Neural progenitor cell (in vitro differentiated cells): ENCODE results near the gene NDUFA12. TPM values are rescaled to one million over a fixed set of nuclear protein-coding genes. Genes with fewer than 3 reads are reported as not detected.

Source experiments
- DNase-seq: peaks from one replicate; pipeline ENCODE4 v3.0.0-alpha.2; 2016; ENCODE audit warnings: low spot score
- H2AFZ ChIP-seq: fragments of 200-600 bp; sonication (generic); replicated peaks from 2 replicates; pipeline ENCODE4 v1.6.1; 2016; ENCODE audit warnings: antibody characterized with exemption
- H3F3A ChIP-seq: fragments of 200-600 bp; sonication (generic); 2 replicates; pipeline ENCODE4 v1.6.1; 2016; ENCODE audit warnings: antibody characterized with exemption, low read depth
- H3K27ac ChIP-seq: fragments of 200-600 bp; sonication (generic); 2 replicates; pipeline ENCODE4 v1.5.1; 2016; ENCODE audit warnings: mild to moderate bottlenecking
- H3K27me3 ChIP-seq: fragments of 200-600 bp; sonication (generic); 2 replicates; pipeline ENCODE4 v1.6.1; 2016; ENCODE audit warnings: mild to moderate bottlenecking, moderate library complexity
- H3K36me3 ChIP-seq: fragments of 200-600 bp; sonication (generic); 2 replicates; pipeline ENCODE4 v1.5.1; 2016
- H3K4me1 ChIP-seq: fragments of 200-600 bp; sonication (generic); 2 replicates; pipeline ENCODE4 v1.6.1; 2016; ENCODE audit warnings: mixed run types
- H3K4me2 ChIP-seq: fragments of 200-600 bp; sonication (generic); 2 replicates; pipeline ENCODE4 v1.6.1; 2016
- H3K4me3 ChIP-seq: fragments of 200-600 bp; sonication (generic); 2 replicates; pipeline ENCODE4 v1.5.1; 2016
- H3K79me2 ChIP-seq: fragments of 200-600 bp; sonication (generic); 2 replicates; pipeline ENCODE4 v1.6.1; 2016; ENCODE audit warnings: low read depth
- H3K9ac ChIP-seq: fragments of 200-600 bp; sonication (generic); 2 replicates; pipeline ENCODE4 v1.6.1; 2016
- H3K9me3 ChIP-seq: fragments of 200-600 bp; sonication (generic); 2 replicates; pipeline ENCODE4 v1.5.1; 2016; ENCODE audit warnings: low read depth
- H4K20me1 ChIP-seq: fragments of 200-600 bp; sonication (generic); 2 replicates; pipeline ENCODE4 v1.6.1; 2016; ENCODE audit warnings: low read depth
- H3K27ac Mint-ChIP-seq: 3 replicates; pipeline ENCODE4 v1.8.0; 2021; ENCODE audit warnings: mixed read lengths
- H3K27me3 Mint-ChIP-seq: 2 replicates; pipeline ENCODE4 v1.8.0; 2022; ENCODE audit warnings: low read depth, mild to moderate bottlenecking, inconsistent platforms, moderate library complexity, mixed read lengths; ENCODE audit not compliant: insufficient read depth
- H3K36me3 Mint-ChIP-seq: 3 replicates; pipeline ENCODE4 v1.8.0; 2021; ENCODE audit warnings: mixed read lengths
- H3K4me1 Mint-ChIP-seq: 3 replicates; pipeline ENCODE4 v1.8.0; 2021; ENCODE audit warnings: mixed read lengths
- H3K4me3 Mint-ChIP-seq: 3 replicates; pipeline ENCODE4 v1.8.0; 2021; ENCODE audit warnings: mild to moderate bottlenecking, moderate library complexity, mixed read lengths
- H3K9me3 Mint-ChIP-seq: 3 replicates; pipeline ENCODE4 v1.8.0; 2020; ENCODE audit warnings: mixed read lengths
- EZH2 ChIP-seq: fragments of 200-600 bp; sonication (generic); IDR thresholded peaks from 2 replicates; pipeline ENCODE4 v1.6.1; 2017; ENCODE audit warnings: antibody characterized with exemption, mild to moderate bottlenecking, moderate library complexity
- EZH2phosphoT487 ChIP-seq: fragments of 200-600 bp; sonication (generic); IDR thresholded peaks from 2 replicates; pipeline ENCODE4 v1.6.1; 2017; ENCODE audit warnings: antibody characterized with exemption
- total RNA-seq: library from RNA; depleted of rRNA; stranded (reverse); fragments of >200 nt; gene quantifications from 2 replicates; pipeline ENCODE4 v1.2.3, GENCODE V29; 2015; ENCODE audit warnings: low replicate concordance
- TF ChIP-seq, protein P1 (sequence below): fragments of 200-600 bp; sonication (generic); IDR thresholded peaks from 2 replicates; pipeline ENCODE4 v1.5.1; 2017; ENCODE audit warnings: antibody characterized with exemption, mild to moderate bottlenecking

The NDUFA12 gene
- total RNA-seq, 1 donor from 2014 or later, result 170 TPM

DNA sequence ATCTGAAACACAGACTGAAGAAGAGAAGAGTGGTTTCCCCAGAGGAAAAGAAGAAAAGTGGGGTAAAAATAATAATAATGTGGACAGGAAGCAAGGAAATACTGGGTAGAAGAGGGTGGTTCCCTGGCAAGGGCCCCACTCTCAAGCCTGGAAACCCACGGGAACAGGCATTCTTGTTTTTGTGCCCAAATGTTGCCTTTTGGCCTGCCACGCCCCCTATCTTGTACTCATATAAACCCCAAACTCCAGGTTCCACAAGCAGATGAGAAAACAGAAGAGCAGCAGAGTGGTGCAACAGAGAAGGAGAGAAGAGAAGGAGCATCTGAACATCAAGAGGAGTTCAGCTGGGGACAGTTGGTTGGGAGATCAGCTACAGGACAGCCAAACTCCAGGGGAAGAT, 51.2 kb downstream of the NDUFA12 start:
- Mint-ChIP-seq H3K27me3 (peaks cover 4% of the 10 kb centered on the region), H3K4me1 (peaks cover 11% of the 10 kb centered on the region), H3K27ac (no peak overlapping the region), H3K4me3 (no peak overlapping the region), H3K36me3 (no peaks in the 10 kb centered on the region), H3K9me3 (no peaks in the 10 kb centered on the region)
- Histone ChIP-seq H3K27ac (no peak overlapping the region), H3K4me2 (no peak overlapping the region), H2AFZ (no peak overlapping the region), H4K20me1 (no peaks in the 10 kb centered on the region), H3K79me2 (no peaks in the 10 kb centered on the region), H3K4me1 (peaks cover 23% of the 10 kb centered on the region), H3K36me3 (no peaks in the 10 kb centered on the region), H3K9me3 (no peaks in the 10 kb centered on the region), H3K27me3 (no peaks in the 10 kb centered on the region), H3K4me3 (no peak overlapping the region), H3K9ac (no peak overlapping the region), H3F3A (peaks cover 11% of the 10 kb centered on the region)
- DNase-seq, result no peak
- TF ChIP-seq, protein P1, sequence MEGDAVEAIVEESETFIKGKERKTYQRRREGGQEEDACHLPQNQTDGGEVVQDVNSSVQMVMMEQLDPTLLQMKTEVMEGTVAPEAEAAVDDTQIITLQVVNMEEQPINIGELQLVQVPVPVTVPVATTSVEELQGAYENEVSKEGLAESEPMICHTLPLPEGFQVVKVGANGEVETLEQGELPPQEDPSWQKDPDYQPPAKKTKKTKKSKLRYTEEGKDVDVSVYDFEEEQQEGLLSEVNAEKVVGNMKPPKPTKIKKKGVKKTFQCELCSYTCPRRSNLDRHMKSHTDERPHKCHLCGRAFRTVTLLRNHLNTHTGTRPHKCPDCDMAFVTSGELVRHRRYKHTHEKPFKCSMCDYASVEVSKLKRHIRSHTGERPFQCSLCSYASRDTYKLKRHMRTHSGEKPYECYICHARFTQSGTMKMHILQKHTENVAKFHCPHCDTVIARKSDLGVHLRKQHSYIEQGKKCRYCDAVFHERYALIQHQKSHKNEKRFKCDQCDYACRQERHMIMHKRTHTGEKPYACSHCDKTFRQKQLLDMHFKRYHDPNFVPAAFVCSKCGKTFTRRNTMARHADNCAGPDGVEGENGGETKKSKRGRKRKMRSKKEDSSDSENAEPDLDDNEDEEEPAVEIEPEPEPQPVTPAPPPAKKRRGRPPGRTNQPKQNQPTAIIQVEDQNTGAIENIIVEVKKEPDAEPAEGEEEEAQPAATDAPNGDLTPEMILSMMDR, result no peak
- TF ChIP-seq EZH2 (no peak), EZH2phosphoT487 (no peak)

DNA sequence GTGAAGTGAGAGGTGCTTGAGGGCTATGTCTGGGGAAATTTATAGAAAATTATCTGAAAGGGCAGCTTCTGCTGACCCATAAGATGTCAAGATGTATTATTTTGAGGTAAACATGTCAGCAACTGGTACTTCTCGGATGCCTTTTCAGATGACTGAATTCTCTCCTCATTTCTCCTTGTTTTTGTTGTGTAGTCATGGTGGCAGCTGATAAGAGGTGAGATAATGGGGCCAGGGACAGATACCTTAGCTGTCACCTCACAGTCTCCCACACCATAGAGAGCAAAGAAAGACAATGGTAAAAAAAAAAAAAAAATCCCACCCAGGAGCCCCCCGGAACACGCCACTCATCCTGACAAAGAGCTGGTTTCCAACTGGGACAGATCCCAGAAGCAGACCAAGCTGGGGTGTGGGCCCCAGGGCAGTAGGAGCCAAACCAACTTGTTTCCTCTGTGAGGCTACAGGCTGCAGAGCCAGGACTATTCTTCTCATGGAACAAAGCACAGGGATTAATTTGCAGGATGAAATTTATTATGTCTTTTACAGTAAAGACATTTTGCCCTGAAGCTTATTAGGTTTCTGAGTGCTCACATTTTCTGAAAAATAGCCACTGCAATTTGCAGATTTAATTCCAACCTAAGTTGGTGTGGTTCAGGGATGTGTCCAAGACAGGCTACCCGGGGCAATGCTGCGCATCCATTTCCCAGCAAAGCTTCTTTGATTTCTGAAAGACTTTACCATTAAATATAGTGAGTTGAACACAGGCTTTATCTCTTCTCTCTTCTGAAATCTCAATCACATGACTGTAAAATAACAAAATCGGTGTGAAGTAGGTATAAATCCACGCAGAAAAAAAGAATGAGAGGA, 52.2 kb downstream of the NDUFA12 start:
- H4K20me1 ChIP-seq, result no peaks in the 10 kb centered on the region
- Mint-ChIP-seq H3K27ac (no peak overlapping the region), H3K27me3 (peaks cover 4% of the 10 kb centered on the region), H3K4me3 (no peak overlapping the region), H3K4me1 (peaks cover 8% of the 10 kb centered on the region), H3K36me3 (no peaks in the 10 kb centered on the region), H3K9me3 (no peaks in the 10 kb centered on the region)
- H3F3A ChIP-seq, result peaks cover 11% of the 10 kb centered on the region
- H3K27ac ChIP-seq, result no peak overlapping the region
- DNase-seq, result no peak
- peaks cover 23% of the 10 kb centered on the region for H3K4me1 ChIP-seq
- no peak overlapping the region for H3K9ac ChIP-seq
- no peak overlapping the region for H3K4me3 ChIP-seq
- TF ChIP-seq EZH2, result no peak
- TF ChIP-seq EZH2phosphoT487, result no peak
- TF ChIP-seq, protein P1, result no peak
- no peaks in the 10 kb centered on the region for H3K36me3 ChIP-seq
- H3K9me3 ChIP-seq, result no peaks in the 10 kb centered on the region
- H2AFZ ChIP-seq, result no peak overlapping the region
- no peak overlapping the region for H3K4me2 ChIP-seq
- no peaks in the 10 kb centered on the region for H3K27me3 ChIP-seq
- no peaks in the 10 kb centered on the region for H3K79me2 ChIP-seq

- no peak for DNase-seq
- Histone ChIP-seq H3K79me2 (no peaks in the 10 kb centered on the region), H3K4me3 (no peak overlapping the region), H4K20me1 (no peaks in the 10 kb centered on the region), H3K36me3 (no peaks in the 10 kb centered on the region), H2AFZ (peak overlapping the region; percentile 34), H3F3A (no peaks in the 10 kb centered on the region), H3K4me1 (peaks cover 10% of the 10 kb centered on the region), H3K27me3 (no peaks in the 10 kb centered on the region), H3K9ac (no peak overlapping the region), H3K4me2 (no peak overlapping the region), H3K9me3 (no peaks in the 10 kb centered on the region), H3K27ac (no peak overlapping the region)
- no peak overlapping the region for H3K27ac Mint-ChIP-seq
- peaks cover 3% of the 10 kb centered on the region for H3K9me3 Mint-ChIP-seq
- TF ChIP-seq, protein P1, result no peak
- TF ChIP-seq EZH2 (no peak), EZH2phosphoT487 (no peak)
- H3K4me1 Mint-ChIP-seq, result peaks cover 4% of the 10 kb centered on the region
- H3K4me3 Mint-ChIP-seq, result no peak overlapping the region
- peaks cover 3% of the 10 kb centered on the region for H3K36me3 Mint-ChIP-seq
- peaks cover 7% of the 10 kb centered on the region for H3K27me3 Mint-ChIP-seq
Observed at GRCh38 chr12:94948232-94948810, 55.2 kb downstream of the NDUFA12 start.
